Measurements from ENCODE around the gene RBCK1.
A peak's percentile ranks its signal among the peaks of the same experiment; 100 is the strongest.
"Not testable (repeated sequence)": the region's sequence is repeated elsewhere in the genome, so short reads cannot be mapped to it uniquely, and the experiment has no call there.

Gene RBCK1

DNA sequence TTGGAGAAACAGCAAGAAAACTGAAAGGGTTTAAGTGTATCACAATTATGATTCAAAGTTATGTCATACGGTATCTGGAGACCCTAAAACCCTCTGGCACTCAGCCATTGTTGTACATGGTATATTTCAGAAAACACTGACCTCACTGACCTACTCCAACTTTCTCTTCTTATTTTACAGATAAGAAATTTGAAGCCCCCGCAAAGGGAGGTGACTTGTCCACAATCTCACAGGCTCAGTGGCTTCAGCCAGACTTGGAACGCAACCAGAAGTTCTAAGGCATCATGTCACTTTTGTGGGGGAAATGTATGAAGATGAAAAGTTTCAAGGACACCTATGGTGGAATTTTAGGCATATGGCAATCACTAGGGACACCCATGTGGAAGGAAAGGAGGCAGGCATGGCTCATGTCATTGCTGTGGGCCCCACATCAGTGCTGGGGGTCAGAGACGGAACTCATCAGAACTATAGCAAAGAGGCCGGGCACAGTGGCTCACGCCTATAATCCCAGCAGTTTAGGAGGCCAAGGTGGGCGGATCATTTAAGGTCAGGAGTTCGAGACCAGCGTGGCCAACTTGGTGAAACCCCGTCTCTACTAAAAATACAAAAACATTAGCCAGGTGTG, 32.7 kb upstream of the RBCK1 start:
- TF ChIP-seq, protein P1, sequence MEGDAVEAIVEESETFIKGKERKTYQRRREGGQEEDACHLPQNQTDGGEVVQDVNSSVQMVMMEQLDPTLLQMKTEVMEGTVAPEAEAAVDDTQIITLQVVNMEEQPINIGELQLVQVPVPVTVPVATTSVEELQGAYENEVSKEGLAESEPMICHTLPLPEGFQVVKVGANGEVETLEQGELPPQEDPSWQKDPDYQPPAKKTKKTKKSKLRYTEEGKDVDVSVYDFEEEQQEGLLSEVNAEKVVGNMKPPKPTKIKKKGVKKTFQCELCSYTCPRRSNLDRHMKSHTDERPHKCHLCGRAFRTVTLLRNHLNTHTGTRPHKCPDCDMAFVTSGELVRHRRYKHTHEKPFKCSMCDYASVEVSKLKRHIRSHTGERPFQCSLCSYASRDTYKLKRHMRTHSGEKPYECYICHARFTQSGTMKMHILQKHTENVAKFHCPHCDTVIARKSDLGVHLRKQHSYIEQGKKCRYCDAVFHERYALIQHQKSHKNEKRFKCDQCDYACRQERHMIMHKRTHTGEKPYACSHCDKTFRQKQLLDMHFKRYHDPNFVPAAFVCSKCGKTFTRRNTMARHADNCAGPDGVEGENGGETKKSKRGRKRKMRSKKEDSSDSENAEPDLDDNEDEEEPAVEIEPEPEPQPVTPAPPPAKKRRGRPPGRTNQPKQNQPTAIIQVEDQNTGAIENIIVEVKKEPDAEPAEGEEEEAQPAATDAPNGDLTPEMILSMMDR (IDR thresholded peaks at IDR 0.05; ENCODE audit: insufficient read depth, low read length, poor library complexity, severe bottlenecking), result no peak
- H3K4me3 ChIP-seq (replicated peaks; ENCODE audit: low read depth, low read length), result no peak overlapping the region
- H3K27me3 ChIP-seq (replicated peaks; ENCODE audit: control insufficient read depth, insufficient read depth, low read length), result no peaks in the 10 kb centered on the region
- no peak for DNase-seq (ENCODE audit: extremely low read depth, insufficient read length)
- no peaks in the 10 kb centered on the region for H3K36me3 ChIP-seq (ENCODE audit: control insufficient read depth, insufficient read depth, low read length)

DNA sequence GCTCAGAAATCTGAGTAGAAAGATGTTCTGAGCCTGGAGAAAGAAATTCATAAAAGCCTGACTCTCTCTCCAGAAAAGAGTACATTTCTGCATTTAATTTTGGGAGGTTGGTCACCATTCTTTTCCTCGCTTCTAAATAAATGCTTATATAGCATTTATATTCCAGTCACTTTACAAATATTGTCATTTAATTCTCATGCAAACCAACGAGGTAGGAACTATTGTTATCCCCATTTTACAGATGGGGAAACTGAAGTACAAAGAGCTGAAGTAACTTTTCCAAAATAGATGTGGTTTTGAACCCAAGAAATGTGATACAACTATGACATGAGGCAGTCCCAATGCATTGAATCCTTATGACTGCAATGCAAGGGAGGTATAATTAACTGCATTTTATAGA, 32.0 kb upstream of the RBCK1 start:
- H3K36me3 ChIP-seq (ENCODE audit: control insufficient read depth, insufficient read depth, low read length), result no peaks in the 10 kb centered on the region
- TF ChIP-seq, protein P1 (IDR thresholded peaks at IDR 0.05; ENCODE audit: insufficient read depth, low read length, poor library complexity, severe bottlenecking), result no peak
- no peaks in the 10 kb centered on the region for H3K27me3 ChIP-seq (replicated peaks; ENCODE audit: control insufficient read depth, insufficient read depth, low read length)
- no peak for DNase-seq (ENCODE audit: extremely low read depth, insufficient read length)
- H3K4me3 ChIP-seq (replicated peaks; ENCODE audit: low read depth, low read length), result no peak overlapping the region

DNA sequence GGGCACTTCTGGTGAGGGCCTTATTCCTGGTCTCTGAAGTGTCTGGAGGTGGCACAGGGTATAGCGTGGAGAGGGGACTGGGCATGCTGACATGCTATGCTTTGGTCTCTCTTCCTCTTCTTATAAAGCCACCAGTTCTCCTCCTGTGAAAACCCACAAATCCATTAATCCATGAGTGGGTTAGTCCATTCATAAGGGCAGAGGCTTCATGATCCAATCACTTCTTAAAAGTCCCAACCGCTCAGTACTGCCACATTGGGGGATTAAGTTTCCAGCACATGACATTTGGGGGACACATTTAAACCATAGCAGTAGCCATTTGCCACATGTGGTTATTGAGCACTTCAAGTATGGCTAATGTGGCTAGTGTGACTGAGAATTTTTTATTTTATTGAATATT, 31.3 kb upstream of the RBCK1 start:
- Histone ChIP-seq H3K36me3 (ENCODE audit: control insufficient read depth, insufficient read depth, low read length) (no peaks in the 10 kb centered on the region), H3K4me3 (replicated peaks; ENCODE audit: low read depth, low read length) (no peak overlapping the region), H3K27me3 (replicated peaks; ENCODE audit: control insufficient read depth, insufficient read depth, low read length) (no peaks in the 10 kb centered on the region)
- TF ChIP-seq, protein P1 (IDR thresholded peaks at IDR 0.05; ENCODE audit: insufficient read depth, low read length, poor library complexity, severe bottlenecking), result no peak
- no peak for DNase-seq (ENCODE audit: extremely low read depth, insufficient read length)

DNA sequence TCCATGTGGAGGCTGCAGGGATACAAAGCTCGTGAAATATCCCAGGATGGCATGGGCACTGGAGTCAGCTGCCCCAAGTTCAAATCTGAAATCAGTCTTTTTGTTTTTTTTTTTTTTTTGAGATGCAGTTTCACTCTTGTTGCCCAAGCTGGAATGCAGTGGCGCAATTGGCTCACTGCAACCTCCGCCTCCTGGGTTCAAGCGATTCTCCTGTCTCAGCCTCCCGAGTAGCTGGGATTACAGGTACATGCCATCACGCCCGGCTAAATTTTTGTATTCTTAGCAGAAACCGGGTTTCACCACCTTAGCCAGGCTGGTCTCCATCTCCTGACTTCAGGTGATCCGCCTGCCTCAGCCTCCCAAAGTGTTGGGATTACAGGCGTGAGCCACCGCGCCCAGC, 30.5 kb upstream of the RBCK1 start:
- H3K27me3 ChIP-seq (replicated peaks; ENCODE audit: control insufficient read depth, insufficient read depth, low read length); DNase-seq (ENCODE audit: extremely low read depth, insufficient read length); H3K36me3 ChIP-seq (ENCODE audit: control insufficient read depth, insufficient read depth, low read length); H3K4me3 ChIP-seq (replicated peaks; ENCODE audit: low read depth, low read length): not testable (repeated sequence)

DNA sequence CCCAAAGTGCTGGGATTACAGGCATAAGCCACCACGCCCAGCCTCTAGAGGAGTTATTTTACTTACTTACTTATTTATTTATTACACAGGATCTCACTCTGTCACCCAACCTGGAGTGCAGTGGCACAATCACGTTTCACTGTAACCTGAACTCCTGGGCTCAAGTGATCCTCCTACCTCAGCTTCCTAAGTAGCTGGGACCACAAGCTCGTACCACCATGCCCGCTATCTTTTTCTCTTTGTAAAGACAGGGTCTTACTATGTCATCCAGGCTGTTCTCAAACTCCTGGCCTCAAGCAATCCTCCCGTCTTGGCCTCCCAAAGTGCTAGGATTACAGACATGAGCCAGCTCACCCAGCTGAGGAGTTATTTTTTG, 29.1 kb upstream of the RBCK1 start:
- TF ChIP-seq, protein P1 (IDR thresholded peaks at IDR 0.05; ENCODE audit: insufficient read depth, low read length, poor library complexity, severe bottlenecking), result no peak
- Histone ChIP-seq H3K27me3 (replicated peaks; ENCODE audit: control insufficient read depth, insufficient read depth, low read length) (no peaks in the 10 kb centered on the region), H3K36me3 (ENCODE audit: control insufficient read depth, insufficient read depth, low read length) (no peaks in the 10 kb centered on the region; the same call in 1 of the 2 replicates), H3K4me3 (replicated peaks; ENCODE audit: low read depth, low read length) (no peak overlapping the region)
- DNase-seq (ENCODE audit: extremely low read depth, insufficient read length), result no peak

DNA sequence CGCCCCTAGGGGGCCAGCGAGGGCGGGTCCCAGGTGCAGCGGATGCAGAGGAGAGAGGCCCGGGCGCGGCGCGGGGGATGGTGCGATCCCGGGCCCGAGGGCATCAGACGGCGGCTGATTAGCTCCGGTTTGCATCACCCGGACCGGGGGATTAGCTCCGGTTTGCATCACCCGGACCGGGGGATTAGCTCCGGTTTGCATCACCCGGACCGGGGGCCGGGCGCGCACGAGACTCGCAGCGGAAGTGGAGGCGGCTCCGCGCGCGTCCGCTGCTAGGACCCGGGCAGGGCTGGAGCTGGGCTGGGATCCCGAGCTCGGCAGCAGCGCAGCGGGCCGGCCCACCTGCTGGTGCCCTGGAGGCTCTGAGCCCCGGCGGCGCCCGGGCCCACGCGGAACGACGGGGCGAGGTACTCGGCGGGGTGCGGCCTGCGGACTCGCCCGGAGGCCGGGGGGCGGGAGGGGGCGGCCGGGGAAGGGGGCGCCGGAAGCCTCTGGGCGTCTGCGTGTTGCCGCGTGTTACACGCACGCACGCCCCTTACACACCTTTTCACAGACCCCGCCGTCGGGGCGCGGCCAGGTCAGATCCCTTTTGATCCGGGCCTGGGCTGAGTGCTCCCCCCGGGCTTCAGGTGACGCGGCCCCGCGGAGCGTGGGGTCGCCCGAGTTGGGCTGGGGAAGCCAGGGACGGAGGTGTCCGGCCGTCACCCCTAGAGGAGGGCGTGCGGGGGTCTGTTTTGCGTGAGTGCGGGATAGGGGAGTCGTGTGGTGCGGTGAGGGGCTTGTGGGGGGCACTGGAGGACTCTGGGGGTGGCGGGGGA, 27.1 kb upstream of the RBCK1 start:
- Histone ChIP-seq H3K27me3 (replicated peaks; ENCODE audit: control insufficient read depth, insufficient read depth, low read length) (no peaks in the 10 kb centered on the region), H3K4me3 (replicated peaks; ENCODE audit: low read depth, low read length) (peak overlapping the region; percentile 92), H3K36me3 (ENCODE audit: control insufficient read depth, insufficient read depth, low read length) (peaks cover 2% of the 10 kb centered on the region; the same call in 1 of the 2 replicates)
- DNase-seq (ENCODE audit: extremely low read depth, insufficient read length), result peak; percentile 85
- TF ChIP-seq, protein P1 (IDR thresholded peaks at IDR 0.05; ENCODE audit: insufficient read depth, low read length, poor library complexity, severe bottlenecking), result no peak

Data from GM06990 (cell line).